IMR-90 (cell line): ENCODE results near the gene PRR9.

Experiments used
- CEBPB ChIP-seq: IDR thresholded peaks from 2 replicates; pipeline ENCODE4 v1.6.1; 2012; ENCODE audit warnings: low read depth, low read length, improper control_type of control experiment
- CTCF ChIP-seq: conservative IDR thresholded peaks from 2 replicates; pipeline ENCODE4 v1.5.1; 2012; ENCODE audit warnings: mild to moderate bottlenecking, low read depth, low read length, improper control_type of control experiment
- ELK1 ChIP-seq: fragments of 150-350 bp; IDR thresholded peaks from 2 replicates; pipeline ENCODE4 v1.6.1; 2016; ENCODE audit warnings: low read depth, mild to moderate bottlenecking, low read length, moderate library complexity, borderline replicate concordance
- FOS ChIP-seq: fragments of 150-350 bp; IDR thresholded peaks from 2 replicates; pipeline ENCODE4 v1.6.1; 2016; ENCODE audit warnings: low read depth, low read length
- MAFK ChIP-seq: IDR thresholded peaks from 2 replicates; pipeline ENCODE4 v1.6.1; 2012; ENCODE audit warnings: low read depth, low read length, improper control_type of control experiment
- MAZ ChIP-seq: IDR thresholded peaks from 2 replicates; pipeline ENCODE4 v1.6.1; 2012; ENCODE audit warnings: low read depth, mild to moderate bottlenecking, low read length, improper control_type of control experiment, moderate library complexity, borderline replicate concordance
- POLR2A ChIP-seq: IDR thresholded peaks from 2 replicates; pipeline ENCODE4 v1.6.1; 2012; ENCODE audit warnings: mild to moderate bottlenecking, low read depth, low read length
- RAD21 ChIP-seq: IDR thresholded peaks from 2 replicates; pipeline ENCODE4 v1.6.1; 2012; ENCODE audit warnings: low read length, improper control_type of control experiment
- RCOR1 ChIP-seq: IDR thresholded peaks from 2 replicates; pipeline ENCODE4 v1.6.1; 2012; ENCODE audit warnings: mild to moderate bottlenecking, low read length, improper control_type of control experiment; ENCODE audit not compliant: insufficient replicate concordance
- SMC3 ChIP-seq: fragments of 150-350 bp; IDR thresholded peaks from 2 replicates; pipeline ENCODE4 v1.6.1; 2016; ENCODE audit warnings: low read depth, mild to moderate bottlenecking, antibody characterized with exemption, low read length, moderate library complexity
- USF2 ChIP-seq: fragments of 150-350 bp; IDR thresholded peaks from 2 replicates; pipeline ENCODE4 v1.6.1; 2017; ENCODE audit warnings: mild to moderate bottlenecking, antibody characterized with exemption, low read length, low read depth

- TF ChIP-seq POLR2A (no peak), CTCF (no peak), SMC3 (no peak), RAD21 (no peak), MAZ (no peak), USF2 (no peak), MAFK (no peak), CEBPB (no peak), ELK1 (no peak), FOS (no peak), RCOR1 (no peak)
Observed at GRCh38 chr1:153220606-153221303, 3.4 kb downstream of the PRR9 start.
